ENCODE data around the gene PDSS2.

DNA sequence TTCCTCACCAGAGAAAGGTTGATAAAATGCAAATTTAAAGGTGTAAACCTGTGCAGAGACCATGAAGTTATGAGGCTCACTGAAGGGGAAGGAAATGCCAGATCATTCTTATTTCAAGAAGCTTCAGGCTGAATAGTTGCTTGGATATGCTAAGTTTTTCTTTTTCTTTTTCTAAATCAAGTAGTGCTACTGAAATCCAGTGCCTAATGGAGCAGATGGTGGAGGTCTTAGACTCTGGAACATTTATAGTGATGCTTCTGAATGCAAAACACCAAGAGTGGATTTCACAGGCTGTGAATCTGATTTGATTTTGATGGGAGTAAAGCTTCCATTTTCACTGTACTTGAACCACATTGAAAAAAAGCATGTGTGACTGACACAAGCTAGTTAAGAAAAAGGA is 192.8 kb downstream of the PDSS2 start:
- TF ChIP-seq, protein P1, sequence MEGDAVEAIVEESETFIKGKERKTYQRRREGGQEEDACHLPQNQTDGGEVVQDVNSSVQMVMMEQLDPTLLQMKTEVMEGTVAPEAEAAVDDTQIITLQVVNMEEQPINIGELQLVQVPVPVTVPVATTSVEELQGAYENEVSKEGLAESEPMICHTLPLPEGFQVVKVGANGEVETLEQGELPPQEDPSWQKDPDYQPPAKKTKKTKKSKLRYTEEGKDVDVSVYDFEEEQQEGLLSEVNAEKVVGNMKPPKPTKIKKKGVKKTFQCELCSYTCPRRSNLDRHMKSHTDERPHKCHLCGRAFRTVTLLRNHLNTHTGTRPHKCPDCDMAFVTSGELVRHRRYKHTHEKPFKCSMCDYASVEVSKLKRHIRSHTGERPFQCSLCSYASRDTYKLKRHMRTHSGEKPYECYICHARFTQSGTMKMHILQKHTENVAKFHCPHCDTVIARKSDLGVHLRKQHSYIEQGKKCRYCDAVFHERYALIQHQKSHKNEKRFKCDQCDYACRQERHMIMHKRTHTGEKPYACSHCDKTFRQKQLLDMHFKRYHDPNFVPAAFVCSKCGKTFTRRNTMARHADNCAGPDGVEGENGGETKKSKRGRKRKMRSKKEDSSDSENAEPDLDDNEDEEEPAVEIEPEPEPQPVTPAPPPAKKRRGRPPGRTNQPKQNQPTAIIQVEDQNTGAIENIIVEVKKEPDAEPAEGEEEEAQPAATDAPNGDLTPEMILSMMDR (IDR thresholded peaks at IDR 0.05; ENCODE audit: poor library complexity, severe bottlenecking), result no peak
- no peak for TF ChIP-seq SMC3 (conservative IDR thresholded peaks at IDR 0.05; ENCODE audit: poor library complexity)
- no peak for TF ChIP-seq EZH2 (IDR thresholded peaks at IDR 0.05; ENCODE audit: borderline replicate concordance, insufficient read depth, low read length, poor library complexity, severe bottlenecking)
- TF ChIP-seq EP300 (conservative IDR thresholded peaks at IDR 0.05; ENCODE audit: poor library complexity, severe bottlenecking), result no peak
- no peak for TF ChIP-seq POLR2AphosphoS5 (IDR thresholded peaks at IDR 0.05)
- TF ChIP-seq TAF1 (IDR thresholded peaks at IDR 0.05; ENCODE audit: low read depth), result no peak
